C1 segment of cervical spinal cord (tissue), 14 donors: ENCODE results near the gene DYNC1H1.
"Not testable (repeated sequence)": the region's sequence is repeated elsewhere in the genome, so short reads cannot be mapped to it uniquely, and the experiment has no call there.

Source experiments
- DNase-seq, 14 donors: peaks; one replicate each; lab custom pipeline; 2025; lab: John Stamatoyannopoulos, UW

Gene DYNC1H1

DNA sequence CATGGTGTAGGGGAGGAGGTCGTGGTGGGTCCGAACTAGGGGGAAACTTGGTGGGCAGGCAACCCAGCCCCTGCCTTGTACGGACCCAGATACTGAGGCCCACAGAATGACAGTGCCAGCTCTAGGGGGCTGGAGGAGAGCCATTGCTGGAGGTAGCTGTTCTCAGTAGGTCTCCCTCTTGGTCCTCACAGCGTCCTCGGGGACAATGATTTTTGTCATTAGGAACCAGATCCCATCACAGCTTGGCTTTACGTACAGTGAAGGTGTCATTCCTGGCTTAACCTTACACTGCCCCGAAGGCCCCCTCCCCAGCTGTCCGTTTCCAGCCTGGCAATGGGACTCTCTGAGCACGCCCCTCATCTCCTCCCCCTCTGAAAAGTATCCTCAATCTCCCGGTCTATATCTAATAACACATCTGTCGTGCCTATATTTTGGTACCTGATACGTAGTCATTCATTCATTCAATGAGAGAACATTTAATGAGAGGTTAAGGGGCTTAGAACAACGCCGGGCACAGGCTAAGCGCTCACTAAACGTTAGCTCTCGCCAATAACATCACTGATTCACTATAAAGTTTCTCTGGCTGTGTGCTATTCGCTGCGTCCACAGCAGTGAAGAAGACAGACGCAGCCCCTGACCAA lies 597 bp upstream of the DYNC1H1 start:
- DNase-seq, result peak in 1 of 14 donors; percentile 59

DNA sequence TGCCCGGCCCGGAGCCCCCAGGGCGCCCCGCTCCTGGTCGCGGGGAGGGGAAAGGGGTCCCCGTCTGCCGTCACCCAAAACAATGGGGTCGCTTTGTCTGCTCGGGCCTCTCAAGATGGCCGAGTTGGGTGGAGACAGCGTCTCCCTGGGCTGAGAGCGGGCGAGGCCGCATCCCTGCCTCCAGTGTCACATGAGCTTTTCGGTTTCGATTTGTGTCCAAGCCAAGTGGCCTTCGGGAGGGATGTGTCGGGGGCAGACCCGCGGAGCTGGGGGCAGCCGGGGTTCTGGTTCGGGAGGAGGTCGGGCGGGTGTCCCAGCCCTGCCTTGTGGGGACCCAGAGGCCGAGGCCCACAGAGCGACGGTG lies 790 bp downstream of the DYNC1H1 start:
- DNase-seq, result peak; percentile 8 to 84 (median 64)

DNA sequence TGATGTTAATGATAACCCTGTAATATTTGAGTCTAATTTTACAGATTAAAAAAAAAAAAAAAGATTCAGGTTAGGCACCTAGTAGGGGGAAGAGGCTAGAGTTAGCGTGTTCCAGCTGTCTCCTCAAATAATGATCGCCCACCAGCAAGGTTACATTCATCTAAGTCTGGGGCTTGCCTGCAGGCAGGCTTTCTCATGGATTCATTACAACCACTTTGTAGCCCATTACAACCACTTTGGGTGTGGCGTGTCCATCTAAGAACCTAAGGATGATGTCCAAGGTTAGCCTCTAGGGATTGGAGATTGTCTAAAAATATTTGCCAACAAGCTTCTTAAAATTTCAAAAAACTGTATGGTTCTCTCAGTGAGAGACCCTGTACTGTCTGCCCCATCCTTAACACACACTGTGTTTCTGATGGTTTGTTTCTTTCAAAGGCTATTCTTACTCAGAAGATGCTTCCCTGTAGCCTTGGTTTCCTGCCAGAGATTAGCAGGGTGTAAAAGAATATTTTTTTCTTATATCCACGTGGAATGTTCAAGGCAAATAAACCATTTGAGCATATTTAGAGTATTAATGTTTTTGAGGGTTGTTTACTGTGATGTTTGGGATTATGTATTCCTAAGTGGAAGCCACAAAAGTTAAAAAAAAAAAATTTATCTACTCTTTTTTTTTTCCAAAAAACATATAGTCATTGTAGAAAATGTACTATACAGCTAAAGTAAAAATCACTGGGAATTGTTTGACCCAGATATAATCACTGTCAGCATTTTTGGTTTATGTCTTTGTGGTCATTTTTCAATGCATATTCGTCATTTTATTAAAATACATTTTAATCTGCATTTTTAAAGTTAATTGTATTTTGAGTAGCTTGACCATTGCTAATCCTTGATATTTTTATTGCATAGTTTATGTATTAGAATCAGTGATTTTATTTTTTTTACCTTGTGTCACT lies 1.7 kb downstream of the DYNC1H1 start:
- no peak for DNase-seq

GRCh38 chr14:101966742-101967141 lies 2.4 kb downstream of the DYNC1H1 start:
- DNase-seq, result no peak

DNA sequence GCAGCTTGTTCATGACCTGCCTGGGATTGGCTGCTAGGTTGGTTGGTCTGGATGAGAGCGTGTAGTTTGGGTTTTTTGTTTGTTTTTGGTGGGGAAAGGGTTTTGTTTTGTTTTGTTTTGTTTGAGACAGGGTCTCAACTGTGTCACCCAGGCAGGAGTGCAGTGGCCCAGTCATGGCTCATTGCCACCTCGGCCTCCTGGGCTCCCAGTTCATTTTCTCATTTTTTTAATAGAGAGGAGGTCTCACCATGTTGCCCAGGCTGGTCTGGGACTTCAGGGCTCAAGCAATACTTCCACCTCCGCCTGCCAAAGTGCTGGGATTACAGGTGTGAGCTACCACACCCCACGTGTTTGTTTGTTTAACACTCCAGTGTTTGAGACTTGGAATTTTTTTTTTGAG lies 3.8 kb downstream of the DYNC1H1 start:
- no peak for DNase-seq

DNA sequence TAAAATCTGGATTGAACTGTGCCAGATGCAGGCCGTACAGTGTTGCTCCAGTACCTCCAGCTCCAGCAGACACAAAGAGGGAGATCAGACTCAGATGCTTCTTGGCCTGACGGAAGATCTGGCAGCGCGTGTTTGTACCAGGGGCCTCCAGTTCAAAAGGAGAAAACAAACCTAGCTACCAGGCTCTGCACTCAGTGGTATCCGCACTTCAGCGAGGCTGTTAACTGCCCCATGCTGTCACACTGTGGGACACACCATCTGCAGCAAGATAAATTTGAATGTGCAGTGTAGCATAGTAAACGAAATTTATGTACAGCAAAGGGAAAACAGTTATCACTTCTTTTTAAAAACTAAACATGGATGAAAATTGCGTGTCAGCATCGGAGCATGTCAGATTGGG lies 5.1 kb downstream of the DYNC1H1 start:
- DNase-seq, result peak in 2 of 14 donors; percentile 3 to 85

DNA sequence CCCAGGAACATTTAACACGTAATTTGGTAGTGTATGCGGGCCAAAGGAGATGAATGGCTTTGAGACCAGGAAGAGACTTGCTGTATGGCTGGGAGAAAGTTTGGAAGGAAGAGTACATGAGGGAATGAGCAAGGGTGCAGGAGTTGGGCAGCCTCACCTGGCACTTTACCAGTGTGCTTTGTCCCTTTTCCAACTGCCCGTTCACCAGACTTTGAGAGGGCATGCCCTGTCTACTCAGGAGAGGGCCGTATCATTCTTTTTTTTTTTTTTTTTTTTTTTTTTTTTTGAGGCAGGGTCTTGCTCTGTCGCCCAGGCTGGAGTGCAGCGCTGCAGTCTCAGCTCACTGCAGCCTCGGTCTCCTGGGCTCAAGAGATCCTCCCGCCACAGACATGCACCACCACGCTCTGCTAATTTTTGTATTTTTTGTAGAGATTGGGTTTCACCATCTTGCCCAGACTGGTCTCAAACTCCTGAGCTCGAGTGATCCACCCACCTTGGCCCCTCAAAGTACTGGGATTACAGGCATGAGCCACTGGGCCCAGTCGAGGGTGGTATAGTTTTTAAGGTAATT lies 6.5 kb downstream of the DYNC1H1 start:
- DNase-seq, result peak in 1 of 14 donors; percentile 28

- DNase-seq, result not testable (repeated sequence)
Observed at GRCh38 chr14:101971458-101971857, 7.1 kb downstream of the DYNC1H1 start.

GRCh38 chr14:101972126-101972866 lies 7.9 kb downstream of the DYNC1H1 start:
- DNase-seq, result peak in 6 of 14 donors; percentile 11 to 91 (median 25)

DNA sequence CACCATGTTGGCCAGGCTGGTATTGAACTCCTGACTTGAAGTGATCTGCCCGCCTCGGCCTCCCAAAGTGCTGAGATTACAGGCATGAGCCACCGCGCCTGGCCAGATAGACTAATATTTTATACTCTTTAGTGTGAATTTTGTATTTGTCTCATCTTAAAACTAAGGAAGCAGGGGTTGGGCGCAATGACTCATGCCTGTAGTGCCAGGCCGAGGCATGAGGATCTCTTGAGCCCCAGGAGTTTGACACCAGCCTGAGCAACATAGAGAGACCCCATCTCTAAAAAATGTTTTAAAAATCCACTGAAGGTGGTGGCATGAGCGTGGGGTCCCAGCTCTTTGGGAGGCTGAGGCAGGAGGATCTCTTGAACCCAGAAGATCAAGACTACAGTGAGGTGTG lies 9.0 kb downstream of the DYNC1H1 start:
- DNase-seq, result no peak

DNA sequence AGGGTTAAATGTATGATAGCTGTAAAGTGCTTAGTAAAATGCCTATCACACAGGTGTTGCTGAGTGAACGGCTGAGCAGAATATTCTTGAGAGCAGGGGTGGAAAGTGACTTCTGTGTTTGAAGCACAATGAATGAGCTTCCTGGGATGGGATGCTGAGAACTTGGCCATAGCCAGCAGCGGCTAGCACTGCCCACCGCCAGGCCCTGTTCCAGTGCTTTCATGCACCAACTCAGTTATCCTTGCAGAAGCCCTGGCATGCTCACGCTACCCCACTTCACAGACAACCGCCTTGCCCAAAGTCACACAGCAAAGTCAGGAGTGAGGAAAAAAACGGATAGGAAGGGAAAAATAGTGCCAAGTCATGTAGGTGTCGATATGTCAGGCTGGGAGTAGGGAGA lies 10.9 kb downstream of the DYNC1H1 start:
- DNase-seq, result peak in 1 of 14 donors; percentile 40

GRCh38 chr14:101977311-101978071 lies 13.1 kb downstream of the DYNC1H1 start:
- DNase-seq, result no peak

DNA sequence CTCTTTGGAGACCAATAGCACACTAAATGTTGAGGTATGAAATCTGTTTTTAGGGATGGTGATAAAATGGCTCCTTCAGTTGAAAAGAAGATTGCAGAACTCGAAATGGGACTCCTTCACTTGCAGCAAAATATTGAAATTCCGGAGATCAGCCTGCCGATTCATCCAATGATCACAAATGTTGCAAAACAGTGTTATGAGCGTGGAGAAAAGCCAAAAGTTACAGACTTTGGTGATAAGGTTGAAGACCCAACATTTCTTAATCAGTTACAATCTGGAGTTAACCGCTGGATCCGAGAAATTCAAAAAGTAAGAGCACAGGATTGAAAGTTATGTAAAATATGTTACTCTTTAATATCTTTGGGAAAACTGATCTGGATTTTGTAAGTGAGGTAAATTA lies 15.3 kb downstream of the DYNC1H1 start:
- DNase-seq, result no peak

DNA sequence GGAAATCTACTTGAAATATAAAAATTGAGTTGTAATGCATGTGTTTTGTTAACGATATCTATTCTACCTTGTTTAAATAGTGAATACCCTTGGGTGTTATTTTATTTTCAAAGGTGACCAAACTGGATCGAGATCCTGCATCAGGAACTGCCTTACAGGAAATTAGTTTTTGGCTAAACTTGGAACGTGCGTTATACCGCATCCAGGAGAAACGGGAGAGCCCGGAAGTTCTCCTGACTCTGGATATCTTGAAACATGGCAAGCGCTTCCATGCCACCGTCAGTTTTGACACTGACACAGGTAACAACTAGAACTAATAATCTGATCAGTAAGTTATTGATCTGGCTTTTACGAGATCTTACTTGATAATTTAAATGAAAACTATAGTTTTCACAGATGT lies 15.9 kb downstream of the DYNC1H1 start:
- no peak for DNase-seq

GRCh38 chr14:101980700-101981099 lies 16.3 kb downstream of the DYNC1H1 start:
- peak in 4 of 14 donors; percentile 11 to 61 (median 34) for DNase-seq

DNA sequence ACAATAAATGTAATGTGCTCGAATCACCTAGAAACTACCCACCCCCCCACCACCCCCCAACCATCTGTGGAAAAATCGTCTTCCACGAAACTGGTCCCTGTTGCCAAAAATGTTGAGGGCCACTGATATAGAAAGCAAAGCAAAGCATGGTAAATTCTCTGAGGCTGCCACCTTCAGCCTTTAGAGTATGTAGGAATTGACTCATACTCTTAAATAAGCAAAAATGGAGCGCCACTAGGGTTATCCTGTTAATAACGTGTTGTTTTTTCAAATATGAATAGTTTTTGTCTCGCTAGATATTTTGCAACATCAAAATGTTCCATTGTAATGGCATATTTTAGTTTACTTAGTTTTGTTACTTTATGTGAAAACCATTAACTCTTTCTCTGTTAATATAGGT lies 18.2 kb downstream of the DYNC1H1 start:
- no peak for DNase-seq

DNA sequence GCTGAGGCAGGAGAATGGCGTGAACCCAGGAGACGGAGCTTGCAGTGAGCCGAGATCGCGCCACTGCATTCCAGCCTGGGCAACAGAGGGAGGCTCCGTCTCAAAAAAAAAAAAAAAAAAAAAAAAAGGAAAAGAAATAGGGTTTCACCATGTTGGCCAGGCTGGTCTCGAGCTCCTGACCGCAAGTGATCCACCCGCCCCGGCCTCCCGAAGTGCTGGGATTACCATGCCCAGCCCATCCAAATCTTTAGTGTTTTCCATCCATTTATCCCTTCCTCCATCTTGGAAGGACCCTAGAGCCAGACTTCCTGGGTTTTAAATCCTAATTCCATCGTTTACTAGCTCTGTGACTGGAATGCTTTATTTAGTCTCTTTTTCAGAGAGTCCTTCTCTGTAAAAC lies 20.5 kb downstream of the DYNC1H1 start:
- DNase-seq, result not testable (repeated sequence)

DNA sequence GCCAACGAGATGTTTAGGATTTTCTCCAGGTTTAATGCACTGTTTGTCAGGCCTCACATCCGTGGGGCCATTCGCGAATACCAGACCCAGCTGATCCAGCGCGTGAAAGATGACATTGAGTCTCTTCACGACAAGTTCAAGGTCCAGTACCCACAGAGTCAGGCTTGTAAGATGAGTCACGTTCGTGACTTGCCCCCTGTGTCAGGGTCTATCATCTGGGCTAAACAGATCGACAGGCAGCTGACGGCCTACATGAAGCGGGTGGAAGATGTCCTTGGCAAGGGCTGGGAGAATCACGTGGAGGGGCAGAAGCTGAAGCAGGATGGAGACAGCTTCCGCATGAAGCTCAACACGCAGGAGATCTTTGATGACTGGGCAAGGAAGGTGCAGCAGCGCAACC lies 21.6 kb downstream of the DYNC1H1 start:
- no peak for DNase-seq

DNA sequence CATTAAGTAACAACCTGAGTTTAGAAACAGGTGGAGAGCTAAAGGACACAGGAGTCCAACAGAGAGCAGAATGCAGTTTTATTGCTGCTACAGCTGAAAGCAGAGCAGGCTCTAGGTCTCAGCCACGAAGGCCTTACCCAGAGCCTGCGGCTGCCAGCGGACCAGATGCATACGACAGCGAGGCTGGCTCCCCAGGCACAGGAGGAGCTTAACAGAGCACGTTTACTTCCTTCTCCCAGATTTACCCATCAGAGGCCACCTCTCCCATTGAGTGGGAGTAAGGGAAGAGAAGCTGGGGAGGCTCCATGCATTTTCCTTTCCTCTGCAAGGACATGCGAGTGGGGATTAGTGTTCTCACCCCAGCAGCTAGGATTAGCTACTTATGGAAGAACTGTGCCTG lies 22.6 kb downstream of the DYNC1H1 start:
- DNase-seq, result no peak

DNA sequence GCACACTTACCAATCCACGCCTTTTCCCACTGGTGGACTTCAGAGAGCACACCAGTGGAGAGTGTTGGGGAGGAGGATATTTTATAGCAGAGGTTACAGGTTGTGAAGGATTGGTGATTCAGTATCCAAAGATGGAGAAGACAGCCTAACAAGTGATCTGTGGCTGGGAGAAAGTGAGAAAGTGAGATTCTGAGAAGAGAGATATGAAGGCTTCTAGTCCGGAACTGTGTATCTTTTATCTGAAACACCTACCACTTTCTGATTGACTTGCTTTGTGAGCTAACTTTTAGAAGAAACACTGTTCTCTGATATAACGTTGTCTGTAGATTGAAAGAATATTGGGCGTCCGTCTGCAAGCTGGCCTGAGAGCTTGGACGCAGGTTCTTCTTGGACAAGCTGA lies 24.0 kb downstream of the DYNC1H1 start:
- no peak for DNase-seq

GRCh38 chr14:101991352-101991751 lies 27.0 kb downstream of the DYNC1H1 start:
- no peak for DNase-seq
